Liver (tissue), 9 donors: ENCODE results near the gene ACSF2. TPM values are rescaled to one million over a fixed set of nuclear protein-coding genes. Genes with fewer than 3 reads are reported as not detected.
"Not testable (repeated sequence)": the region's sequence is repeated elsewhere in the genome, so short reads cannot be mapped to it uniquely, and the experiment has no call there.

Source experiments
- DNase-seq: peaks from one replicate; pipeline ENCODE4 v3.0.0-alpha.2; 2017; ENCODE audit warnings: low spot score
- H3K27ac ChIP-seq, 2 donors: one replicate each; pipeline ENCODE4 v1.7.0; 2013; ENCODE audit warnings: inconsistent platforms in 2 of 2, low read length in 2 of 2, control low read depth in 1 of 2, low read depth in 1 of 2, mild to moderate bottlenecking in 1 of 2
- H3K27me3 ChIP-seq, 4 donors: one replicate each; pipeline versions ENCODE4 v1.6.1 to v1.7.0; 2013; ENCODE audit warnings: low read length in 3 of 4, inconsistent platforms in 1 of 4, mild to moderate bottlenecking in 1 of 4, moderate library complexity in 1 of 4; ENCODE audit not compliant: control insufficient read depth in 4 of 4, insufficient read depth in 4 of 4
- H3K36me3 ChIP-seq, 4 donors: one replicate each; pipeline versions ENCODE4 v1.6.1 to v1.7.0; 2013; ENCODE audit warnings: low read length in 3 of 4, mild to moderate bottlenecking in 3 of 4, low read depth in 1 of 4, moderate library complexity in 1 of 4; ENCODE audit not compliant: control insufficient read depth in 4 of 4, insufficient read depth in 3 of 4
- H3K4me1 ChIP-seq, 4 donors: one replicate each; pipeline versions ENCODE4 v1.6.1 to v1.7.0; 2013; ENCODE audit warnings: low read length in 3 of 4, mild to moderate bottlenecking in 3 of 4, moderate library complexity in 1 of 4; ENCODE audit not compliant: control insufficient read depth in 4 of 4, insufficient read depth in 4 of 4
- H3K4me3 ChIP-seq, 3 donors: one replicate each; pipeline versions ENCODE4 v1.6.1 to v1.7.0; 2013; ENCODE audit warnings: low read length in 3 of 3, control low read depth in 1 of 3, low read depth in 1 of 3, mild to moderate bottlenecking in 1 of 3
- H3K9ac ChIP-seq, 2 donors: one replicate each; pipeline ENCODE4 v1.7.0; 2013; ENCODE audit warnings: low read length in 2 of 2, mild to moderate bottlenecking in 2 of 2, moderate library complexity in 2 of 2, control low read depth in 1 of 2, low read depth in 1 of 2
- H3K9me3 ChIP-seq, 4 donors: one replicate each; pipeline versions ENCODE4 v1.6.1 to v1.7.0; 2013; ENCODE audit warnings: low read length in 3 of 4; ENCODE audit not compliant: control insufficient read depth in 4 of 4
- EGR1 ChIP-seq, 2 donors: IDR thresholded peaks; 2 replicates each; pipeline ENCODE4 v1.6.1; 2016 to 2018; ENCODE audit warnings: antibody characterized with exemption in 2 of 2, low read depth in 2 of 2
- FOXA1 ChIP-seq: IDR thresholded peaks from 2 replicates; pipeline ENCODE4 v1.6.1; 2016; ENCODE audit warnings: antibody characterized with exemption
- FOXA2 ChIP-seq: IDR thresholded peaks from 2 replicates; pipeline ENCODE4 v1.6.1; 2016; ENCODE audit warnings: antibody characterized with exemption
- GABPA ChIP-seq, 2 donors: IDR thresholded peaks in 1 of 2; conservative IDR thresholded peaks in 1 of 2; 2 replicates each; pipeline ENCODE4 v1.6.1; 2016; ENCODE audit warnings: antibody characterized with exemption in 2 of 2, mild to moderate bottlenecking in 1 of 2, moderate library complexity in 1 of 2
- HNF4A ChIP-seq, 2 donors: conservative IDR thresholded peaks; 2 replicates each; pipeline ENCODE4 v1.6.1; 2016; ENCODE audit warnings: antibody characterized with exemption in 2 of 2, mild to moderate bottlenecking in 2 of 2
- HNF4G ChIP-seq: IDR thresholded peaks from 2 replicates; pipeline ENCODE4 v1.6.1; 2016; ENCODE audit warnings: antibody characterized with exemption
- JUND ChIP-seq, 2 donors: IDR thresholded peaks; 2 replicates each; pipeline ENCODE4 v1.6.1; 2016; ENCODE audit warnings: antibody characterized with exemption in 2 of 2
- NR2F2 ChIP-seq: IDR thresholded peaks from 2 replicates; pipeline ENCODE4 v1.6.1; 2016; ENCODE audit warnings: antibody characterized with exemption
- RAD21 ChIP-seq, 2 donors: IDR thresholded peaks; 2 replicates each; pipeline ENCODE4 v1.6.1; 2016; ENCODE audit warnings: antibody characterized with exemption in 2 of 2, mild to moderate bottlenecking in 2 of 2
- SP1 ChIP-seq: IDR thresholded peaks from 2 replicates; pipeline ENCODE4 v1.6.1; 2018; ENCODE audit warnings: antibody characterized with exemption, mild to moderate bottlenecking
- TAF1 ChIP-seq: conservative IDR thresholded peaks from 2 replicates; pipeline ENCODE4 v1.6.1; 2016; ENCODE audit warnings: antibody characterized with exemption, mild to moderate bottlenecking
- YY1 ChIP-seq: IDR thresholded peaks from 2 replicates; pipeline ENCODE4 v1.6.1; 2016; ENCODE audit warnings: antibody characterized with exemption, mild to moderate bottlenecking
- WGBS: extraction: QIAGEN DNeasy Blood & Tissue Kit; methylation state at CpG from one replicate; pipeline ENCODE4 v1.1.7; 2013; 5-methylcytosine and 5-hydroxymethylcytosine counted together
- polyA plus RNA-seq, 2 donors: library from polyadenylated mRNA; stranded (reverse) in 1 of 2; unstranded in 1 of 2; fragments of 200-250 nt in 1 of 2; fragments of >200 nt in 1 of 2; fragmentation: Nextera tagmentation in 1 of 2; extraction: Ambion mirVana in 1 of 2; gene quantifications; one replicate each; pipeline versions ENCODE4 v1.2.1 to v1.2.3, GENCODE V29; 2013 to 2015
- total RNA-seq, 2 donors: library from RNA; depleted of rRNA; stranded (reverse); fragments of >200 nt; gene quantifications; one replicate each; pipeline ENCODE4 v1.2.3, GENCODE V29; 2014
- TF ChIP-seq, protein P1 (sequence below): IDR thresholded peaks from 2 replicates; pipeline ENCODE4 v1.6.1; 2016; ENCODE audit warnings: antibody characterized with exemption, mild to moderate bottlenecking
- TF ChIP-seq, protein P2 (sequence below): IDR thresholded peaks from 2 replicates; pipeline ENCODE4 v1.6.1; 2016; ENCODE audit warnings: antibody characterized with exemption
- TF ChIP-seq, protein P3 (sequence below): IDR thresholded peaks from 2 replicates; pipeline ENCODE4 v1.6.1; 2016; ENCODE audit warnings: antibody characterized with exemption
- TF ChIP-seq, protein P4 (sequence below): fragments of 150-350 bp; IDR thresholded peaks from 2 replicates; pipeline ENCODE4 v1.5.1; 2017; ENCODE audit warnings: improper control_type of control experiment, low read depth, low read length; ENCODE audit not compliant: missing input control
- donor health status: healthy.
- donor health status: healthy.
- donor health status: healthy.
- donor health status: healthy.
- donor health status: healthy.

Gene ACSF2
- total and polyA plus RNA-seq, 4 donors: 18.9 to 34.3 (median 21.1) TPM

DNA sequence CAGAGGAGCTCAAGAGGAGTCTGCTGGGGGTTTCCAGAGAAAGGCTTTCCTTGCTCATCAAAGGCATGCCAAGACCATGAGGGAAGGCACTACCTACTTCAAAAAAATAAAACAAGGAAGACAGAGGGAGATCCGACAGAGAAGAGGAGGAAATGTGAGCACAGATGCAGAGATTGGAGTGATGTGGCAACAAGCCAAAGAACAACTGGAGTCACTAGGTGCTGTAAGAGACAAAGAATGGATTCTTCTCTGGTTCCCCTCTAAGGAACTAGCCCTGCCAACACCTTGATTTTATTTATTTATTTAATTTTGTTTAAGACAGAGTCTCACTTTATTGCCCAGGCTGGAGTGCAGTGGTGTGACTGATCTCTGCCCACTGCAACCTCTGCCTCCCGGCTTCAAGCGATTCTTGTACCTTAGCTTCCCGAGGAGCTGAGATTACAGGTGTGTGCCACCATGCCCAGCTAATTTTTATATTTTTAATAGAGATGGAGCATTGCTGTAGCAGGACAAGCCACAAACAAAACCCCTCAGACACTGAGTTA is 13.8 kb upstream of the ACSF2 start:
- TF ChIP-seq TAF1: no peak
- no peak for TF ChIP-seq YY1
- no peak for TF ChIP-seq NR2F2
- no peak for TF ChIP-seq EGR1 (IDR thresholded peaks at IDR 0.05; ENCODE audit: low read depth in 2 of 2)
- TF ChIP-seq, protein P1, sequence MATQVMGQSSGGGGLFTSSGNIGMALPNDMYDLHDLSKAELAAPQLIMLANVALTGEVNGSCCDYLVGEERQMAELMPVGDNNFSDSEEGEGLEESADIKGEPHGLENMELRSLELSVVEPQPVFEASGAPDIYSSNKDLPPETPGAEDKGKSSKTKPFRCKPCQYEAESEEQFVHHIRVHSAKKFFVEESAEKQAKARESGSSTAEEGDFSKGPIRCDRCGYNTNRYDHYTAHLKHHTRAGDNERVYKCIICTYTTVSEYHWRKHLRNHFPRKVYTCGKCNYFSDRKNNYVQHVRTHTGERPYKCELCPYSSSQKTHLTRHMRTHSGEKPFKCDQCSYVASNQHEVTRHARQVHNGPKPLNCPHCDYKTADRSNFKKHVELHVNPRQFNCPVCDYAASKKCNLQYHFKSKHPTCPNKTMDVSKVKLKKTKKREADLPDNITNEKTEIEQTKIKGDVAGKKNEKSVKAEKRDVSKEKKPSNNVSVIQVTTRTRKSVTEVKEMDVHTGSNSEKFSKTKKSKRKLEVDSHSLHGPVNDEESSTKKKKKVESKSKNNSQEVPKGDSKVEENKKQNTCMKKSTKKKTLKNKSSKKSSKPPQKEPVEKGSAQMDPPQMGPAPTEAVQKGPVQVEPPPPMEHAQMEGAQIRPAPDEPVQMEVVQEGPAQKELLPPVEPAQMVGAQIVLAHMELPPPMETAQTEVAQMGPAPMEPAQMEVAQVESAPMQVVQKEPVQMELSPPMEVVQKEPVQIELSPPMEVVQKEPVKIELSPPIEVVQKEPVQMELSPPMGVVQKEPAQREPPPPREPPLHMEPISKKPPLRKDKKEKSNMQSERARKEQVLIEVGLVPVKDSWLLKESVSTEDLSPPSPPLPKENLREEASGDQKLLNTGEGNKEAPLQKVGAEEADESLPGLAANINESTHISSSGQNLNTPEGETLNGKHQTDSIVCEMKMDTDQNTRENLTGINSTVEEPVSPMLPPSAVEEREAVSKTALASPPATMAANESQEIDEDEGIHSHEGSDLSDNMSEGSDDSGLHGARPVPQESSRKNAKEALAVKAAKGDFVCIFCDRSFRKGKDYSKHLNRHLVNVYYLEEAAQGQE: no peak
- no peak for TF ChIP-seq FOXA1
- TF ChIP-seq SP1: no peak
- TF ChIP-seq JUND (IDR thresholded peaks at IDR 0.05): no peak
- no peak for TF ChIP-seq RAD21 (IDR thresholded peaks at IDR 0.05)
- TF ChIP-seq GABPA (IDR thresholded peaks at IDR 0.05 in 1 of 2, conservative IDR thresholded peaks at IDR 0.05 in 1 of 2): no peak
- TF ChIP-seq, protein P2, sequence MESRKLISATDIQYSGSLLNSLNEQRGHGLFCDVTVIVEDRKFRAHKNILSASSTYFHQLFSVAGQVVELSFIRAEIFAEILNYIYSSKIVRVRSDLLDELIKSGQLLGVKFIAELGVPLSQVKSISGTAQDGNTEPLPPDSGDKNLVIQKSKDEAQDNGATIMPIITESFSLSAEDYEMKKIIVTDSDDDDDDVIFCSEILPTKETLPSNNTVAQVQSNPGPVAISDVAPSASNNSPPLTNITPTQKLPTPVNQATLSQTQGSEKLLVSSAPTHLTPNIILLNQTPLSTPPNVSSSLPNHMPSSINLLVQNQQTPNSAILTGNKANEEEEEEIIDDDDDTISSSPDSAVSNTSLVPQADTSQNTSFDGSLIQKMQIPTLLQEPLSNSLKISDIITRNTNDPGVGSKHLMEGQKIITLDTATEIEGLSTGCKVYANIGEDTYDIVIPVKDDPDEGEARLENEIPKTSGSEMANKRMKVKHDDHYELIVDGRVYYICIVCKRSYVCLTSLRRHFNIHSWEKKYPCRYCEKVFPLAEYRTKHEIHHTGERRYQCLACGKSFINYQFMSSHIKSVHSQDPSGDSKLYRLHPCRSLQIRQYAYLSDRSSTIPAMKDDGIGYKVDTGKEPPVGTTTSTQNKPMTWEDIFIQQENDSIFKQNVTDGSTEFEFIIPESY: no peak
- TF ChIP-seq HNF4A (conservative IDR thresholded peaks at IDR 0.05): no peak
- TF ChIP-seq FOXA2: no peak
- 90% methylated on average over 4 of the region's 4 CpGs for WGBS
- H3K27ac ChIP-seq: no peak overlapping the region

DNA sequence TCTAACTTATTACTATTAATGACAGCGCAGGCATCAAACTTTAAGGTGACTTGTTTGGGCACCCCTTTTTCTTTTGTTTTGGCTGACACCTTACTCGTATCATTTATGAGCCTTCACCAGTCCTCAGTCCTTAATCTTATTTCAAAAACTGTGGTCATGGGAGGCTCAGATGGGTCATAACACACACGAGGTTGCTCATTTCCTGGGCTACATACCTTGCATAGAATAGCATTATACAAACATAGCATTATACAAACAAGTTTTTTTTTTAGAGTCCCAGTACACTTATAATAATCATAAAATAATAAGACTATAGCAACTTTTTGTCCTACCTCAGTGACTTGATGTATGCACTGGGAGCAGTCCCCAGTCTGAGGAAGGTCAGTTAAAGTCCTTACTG is 11.2 kb upstream of the ACSF2 start:
- H3K36me3 ChIP-seq: no peaks in the 10 kb centered on the region
- no peak overlapping the region for H3K27ac ChIP-seq
- 84% methylated on average over 3 of the region's 3 CpGs for WGBS
- no peak for DNase-seq
- TF ChIP-seq, protein P3, sequence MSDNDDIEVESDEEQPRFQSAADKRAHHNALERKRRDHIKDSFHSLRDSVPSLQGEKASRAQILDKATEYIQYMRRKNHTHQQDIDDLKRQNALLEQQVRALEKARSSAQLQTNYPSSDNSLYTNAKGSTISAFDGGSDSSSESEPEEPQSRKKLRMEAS: no peak
- TF ChIP-seq, protein P2: no peak
- TF ChIP-seq, protein P4, sequence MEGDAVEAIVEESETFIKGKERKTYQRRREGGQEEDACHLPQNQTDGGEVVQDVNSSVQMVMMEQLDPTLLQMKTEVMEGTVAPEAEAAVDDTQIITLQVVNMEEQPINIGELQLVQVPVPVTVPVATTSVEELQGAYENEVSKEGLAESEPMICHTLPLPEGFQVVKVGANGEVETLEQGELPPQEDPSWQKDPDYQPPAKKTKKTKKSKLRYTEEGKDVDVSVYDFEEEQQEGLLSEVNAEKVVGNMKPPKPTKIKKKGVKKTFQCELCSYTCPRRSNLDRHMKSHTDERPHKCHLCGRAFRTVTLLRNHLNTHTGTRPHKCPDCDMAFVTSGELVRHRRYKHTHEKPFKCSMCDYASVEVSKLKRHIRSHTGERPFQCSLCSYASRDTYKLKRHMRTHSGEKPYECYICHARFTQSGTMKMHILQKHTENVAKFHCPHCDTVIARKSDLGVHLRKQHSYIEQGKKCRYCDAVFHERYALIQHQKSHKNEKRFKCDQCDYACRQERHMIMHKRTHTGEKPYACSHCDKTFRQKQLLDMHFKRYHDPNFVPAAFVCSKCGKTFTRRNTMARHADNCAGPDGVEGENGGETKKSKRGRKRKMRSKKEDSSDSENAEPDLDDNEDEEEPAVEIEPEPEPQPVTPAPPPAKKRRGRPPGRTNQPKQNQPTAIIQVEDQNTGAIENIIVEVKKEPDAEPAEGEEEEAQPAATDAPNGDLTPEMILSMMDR: no peak
- no peak for TF ChIP-seq FOXA2
- TF ChIP-seq GABPA (IDR thresholded peaks at IDR 0.05 in 1 of 2, conservative IDR thresholded peaks at IDR 0.05 in 1 of 2): no peak
- no peak for TF ChIP-seq HNF4G
- no peak for TF ChIP-seq JUND (IDR thresholded peaks at IDR 0.05)
- no peak for TF ChIP-seq TAF1
- H3K27me3 ChIP-seq: no peaks in the 10 kb centered on the region
- H3K9me3 ChIP-seq: no peaks in the 10 kb centered on the region
- no peak overlapping the region for H3K9ac ChIP-seq
- H3K4me1 ChIP-seq: peaks cover 0 to 7% (median 3%) of the 10 kb centered on the region in 4 donors
- no peak overlapping the region for H3K4me3 ChIP-seq

More for the DNA sequence above, 13.8 kb upstream of the ACSF2 start:
- Histone ChIP-seq H3K9ac (no peak overlapping the region), H3K4me1 (peaks cover 0 to 7% (median 3%) of the 10 kb centered on the region in 4 donors), H3K9me3 (no peaks in the 10 kb centered on the region), H3K27me3 (no peaks in the 10 kb centered on the region), H3K36me3 (no peaks in the 10 kb centered on the region), H3K4me3 (no peak overlapping the region)
- DNase-seq: no peak

DNA sequence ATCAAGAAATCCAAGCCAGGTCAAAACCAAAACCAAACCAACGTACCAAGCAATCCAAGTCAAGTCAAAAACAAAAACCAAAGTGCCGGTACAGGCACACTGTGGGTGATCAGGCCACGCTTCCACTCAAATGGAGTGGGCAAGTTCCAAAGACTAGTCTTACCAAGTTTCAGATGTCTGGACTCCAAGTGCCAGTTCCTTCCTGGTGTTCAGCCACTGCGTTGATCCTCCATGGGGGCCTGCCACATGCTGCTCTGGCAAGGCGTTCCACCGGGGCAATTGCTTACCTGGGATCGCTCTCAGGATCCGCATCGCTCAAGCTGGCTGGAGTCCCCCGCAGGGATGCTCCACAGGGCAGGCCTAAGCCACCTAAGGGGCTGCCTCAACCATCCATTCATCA is 6.4 kb upstream of the ACSF2 start:
- not testable (repeated sequence) for H3K27ac ChIP-seq, H3K36me3 ChIP-seq, H3K9ac ChIP-seq, H3K4me3 ChIP-seq, H3K9me3 ChIP-seq, H3K27me3 ChIP-seq, DNase-seq
- WGBS: 98% methylated on average over 10 of the region's 10 CpGs
- H3K4me1 ChIP-seq: peaks cover 4 to 15% (median 9%) of the 10 kb centered on the region in 4 donors
